Measurements from ENCODE around the gene TMEM88.

GRCh38 chr17:7882068-7882467 is 27.2 kb downstream of the TMEM88 start:
- TF ChIP-seq, protein P1, sequence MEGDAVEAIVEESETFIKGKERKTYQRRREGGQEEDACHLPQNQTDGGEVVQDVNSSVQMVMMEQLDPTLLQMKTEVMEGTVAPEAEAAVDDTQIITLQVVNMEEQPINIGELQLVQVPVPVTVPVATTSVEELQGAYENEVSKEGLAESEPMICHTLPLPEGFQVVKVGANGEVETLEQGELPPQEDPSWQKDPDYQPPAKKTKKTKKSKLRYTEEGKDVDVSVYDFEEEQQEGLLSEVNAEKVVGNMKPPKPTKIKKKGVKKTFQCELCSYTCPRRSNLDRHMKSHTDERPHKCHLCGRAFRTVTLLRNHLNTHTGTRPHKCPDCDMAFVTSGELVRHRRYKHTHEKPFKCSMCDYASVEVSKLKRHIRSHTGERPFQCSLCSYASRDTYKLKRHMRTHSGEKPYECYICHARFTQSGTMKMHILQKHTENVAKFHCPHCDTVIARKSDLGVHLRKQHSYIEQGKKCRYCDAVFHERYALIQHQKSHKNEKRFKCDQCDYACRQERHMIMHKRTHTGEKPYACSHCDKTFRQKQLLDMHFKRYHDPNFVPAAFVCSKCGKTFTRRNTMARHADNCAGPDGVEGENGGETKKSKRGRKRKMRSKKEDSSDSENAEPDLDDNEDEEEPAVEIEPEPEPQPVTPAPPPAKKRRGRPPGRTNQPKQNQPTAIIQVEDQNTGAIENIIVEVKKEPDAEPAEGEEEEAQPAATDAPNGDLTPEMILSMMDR (IDR thresholded peaks at IDR 0.05): no peak
- TF ChIP-seq POLR2A (IDR thresholded peaks at IDR 0.05): no peak

All from gastroesophageal sphincter (tissue), 3 donors.